Lower leg skin (tissue), 3 donors: ENCODE measurements around the gene KANTR.

ENCODE experiments used
- CTCF ChIP-seq, 3 donors: fragments of 450-650 bp; IDR thresholded peaks; one replicate each; pipeline ENCODE4 v1.5.1; 2016; ENCODE audit warnings: antibody characterized with exemption in 3 of 3, mild to moderate bottlenecking in 3 of 3, moderate library complexity in 2 of 3
- POLR2A ChIP-seq, 2 donors: fragments of 450-650 bp; IDR thresholded peaks; one replicate each; pipeline ENCODE4 v1.6.1; 2016 to 2017; ENCODE audit warnings: antibody characterized with exemption in 2 of 2, mild to moderate bottlenecking in 1 of 2, moderate library complexity in 1 of 2

- TF ChIP-seq CTCF (IDR thresholded peaks at IDR 0.05) = no peak
- no peak for TF ChIP-seq POLR2A (IDR thresholded peaks at IDR 0.05)
These were observed 4.0 kb upstream of the KANTR start for GRCh38 chrX:53089925-53090324.
